ENCODE results near the gene PFDN6. TPM values are rescaled to one million over a fixed set of nuclear protein-coding genes. Genes with fewer than 3 reads are reported as not detected.
A peak's percentile ranks its signal among the peaks of the same experiment; 100 is the strongest.

The PFDN6 gene
- total and polyA plus RNA-seq, 9 of the 15 experiments (the other 6 are each of a cell fraction or from before 2014, with no cell fraction given): 6.8 to 475 (median 216) TPM

GRCh38 chr6:33313709-33314514 lies 24.5 kb downstream of the PFDN6 start, which contains the start of gene TAPBP (continued):
- peak in 1 of 2 experiments; percentile 74; a peak in 1 of 4 replicates for TF ChIP-seq ZNF639 (CRISPR knock-in tag; conservative IDR thresholded peaks at IDR 0.05 in 1 of 2, IDR thresholded peaks at IDR 0.05 in 1 of 2)
- TF ChIP-seq LEF1 (IDR thresholded peaks at IDR 0.05): no peak
- TF ChIP-seq ZNF165 (CRISPR knock-in tag; IDR thresholded peaks at IDR 0.05; ENCODE audit: borderline replicate concordance): no peak
- no peak for TF ChIP-seq SMC3 (conservative IDR thresholded peaks at IDR 0.05; ENCODE audit: insufficient read depth, low read depth, low read length)
- TF ChIP-seq SIN3B (IDR thresholded peaks at IDR 0.05; ENCODE audit: low read depth): no peak
- no peak for TF ChIP-seq HMBOX1 (IDR thresholded peaks at IDR 0.05)
- no peak for TF ChIP-seq EWSR1 (IDR thresholded peaks at IDR 0.05; ENCODE audit: borderline replicate concordance, low read depth, partially characterized antibody)
- no peak for TF ChIP-seq CCAR2 (IDR thresholded peaks at IDR 0.05; ENCODE audit: low read depth, low read length)
- TF ChIP-seq FOXA3 (CRISPR knock-in tag; conservative IDR thresholded peaks at IDR 0.05 in 1 of 2, IDR thresholded peaks at IDR 0.05 in 1 of 2): no peak
- TF ChIP-seq TBL1XR1 (IDR thresholded peaks at IDR 0.05; ENCODE audit: low read length in 2 of 2): no peak; a peak in 1 of 4 replicates
- no peak for TF ChIP-seq ATF6 (CRISPR knock-in tag; IDR thresholded peaks at IDR 0.05)
- TF ChIP-seq HOXB6 (CRISPR knock-in tag; IDR thresholded peaks at IDR 0.05; ENCODE audit: borderline replicate concordance): no peak; the same call in 1 of the 2 replicates
- TF ChIP-seq GTF3C2 (IDR thresholded peaks at IDR 0.05; ENCODE audit: borderline replicate concordance, extremely low read depth, insufficient read length): peak; percentile 18
- TF ChIP-seq BCLAF1 (IDR thresholded peaks at IDR 0.05; ENCODE audit: borderline replicate concordance in 1 of 2, control insufficient read depth in 1 of 2, low read depth in 2 of 2, low read length in 1 of 2): no peak

All from K562 (cell line).